Tongue (tissue), 2 donors: ENCODE results near the gene ATP2B2. TPM values are rescaled to one million over a fixed set of nuclear protein-coding genes. Genes with fewer than 3 reads are reported as not detected.
"Not testable (repeated sequence)": the region's sequence is repeated elsewhere in the genome, so short reads cannot be mapped to it uniquely, and the experiment has no call there.

Source experiments
- DNase-seq: peaks from one replicate; pipeline ENCODE4 v3.0.0-alpha.2; 2015
- total RNA-seq: library from RNA; depleted of rRNA; stranded (reverse); fragments of >200 nt; gene quantifications from one replicate; pipeline ENCODE4 v1.2.3, GENCODE V29; 2014

Gene ATP2B2
- total RNA-seq, 1 donor from 2014 or later: 5.7 TPM

DNA sequence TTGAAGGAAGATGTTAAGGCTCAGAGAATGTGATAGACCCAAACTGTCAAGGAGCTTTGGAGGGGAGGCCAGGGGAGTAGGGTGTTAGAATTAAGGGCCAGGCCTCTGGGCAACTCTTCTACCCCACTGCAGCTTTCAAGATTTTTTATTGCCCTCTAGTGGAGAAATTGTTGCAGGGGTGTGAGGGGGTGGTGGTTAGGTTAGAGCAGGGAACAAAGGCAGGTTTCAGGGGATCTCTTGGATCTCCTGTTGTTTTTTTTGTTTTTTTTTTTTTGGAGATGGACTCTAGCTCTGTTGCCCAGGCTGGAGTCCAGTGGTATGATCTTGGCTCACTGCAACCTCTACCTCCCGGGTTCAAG lies 183.1 kb downstream of the ATP2B2 start:
- DNase-seq: no peak

GRCh38 chr3:10321630-10322351 lies 183.6 kb downstream of the ATP2B2 start:
- no peak for DNase-seq

- no peak for DNase-seq
Observed at GRCh38 chr3:10320320-10320677, 185.1 kb downstream of the ATP2B2 start.

GRCh38 chr3:10319804-10320203 lies 185.6 kb downstream of the ATP2B2 start:
- no peak for DNase-seq

GRCh38 chr3:10319251-10319650 lies 186.1 kb downstream of the ATP2B2 start:
- no peak for DNase-seq

DNA sequence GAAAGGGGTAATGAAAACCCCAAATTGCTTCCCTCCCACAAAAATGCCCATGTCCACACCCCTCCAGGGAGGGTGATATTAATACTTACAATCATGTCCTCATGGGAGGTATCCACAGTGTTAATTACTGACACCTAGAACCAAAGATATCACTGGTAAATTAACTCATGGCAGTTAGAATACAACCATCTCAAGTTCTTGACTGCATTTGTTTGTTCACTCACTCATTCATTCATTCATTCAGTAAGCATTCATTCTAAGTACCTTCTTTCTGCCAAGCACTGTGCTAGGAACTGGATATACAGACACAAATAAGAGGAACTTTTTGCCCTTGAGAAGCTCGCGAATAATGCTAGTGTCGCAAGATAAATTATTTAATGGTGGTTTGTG lies 187.4 kb downstream of the ATP2B2 start:
- no peak for DNase-seq

DNA sequence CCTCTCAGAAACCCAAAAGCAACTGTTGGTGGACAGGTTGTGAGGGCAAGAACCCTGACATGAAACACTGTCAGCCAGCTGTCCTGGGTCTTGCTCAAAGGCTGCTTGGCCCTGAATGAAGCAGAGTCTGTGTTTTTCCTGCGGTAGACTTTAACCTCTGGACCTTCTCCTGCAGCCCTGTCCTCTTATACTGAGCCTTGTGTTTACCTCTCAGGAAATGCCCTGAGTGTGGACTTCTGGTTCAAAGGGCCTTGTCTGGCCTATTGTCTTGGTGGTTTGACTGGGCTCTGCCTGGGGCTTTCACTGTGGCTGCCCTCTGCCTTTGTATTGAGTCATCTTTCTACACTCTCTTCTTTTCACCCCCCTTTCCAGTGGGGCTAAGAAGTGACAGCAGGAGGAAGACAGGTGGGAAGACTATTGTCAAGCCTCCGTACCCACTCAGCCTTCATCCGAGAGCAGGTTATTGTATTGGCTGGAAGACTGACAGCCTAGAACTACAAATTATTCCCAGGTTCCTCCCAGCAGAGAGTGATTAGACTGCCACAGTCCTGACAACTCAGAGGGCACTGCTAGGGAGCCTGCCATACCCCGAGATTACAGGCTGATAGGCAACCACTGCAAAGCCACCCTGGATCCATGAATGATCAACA lies 187.9 kb downstream of the ATP2B2 start:
- DNase-seq: no peak

GRCh38 chr3:10315771-10316344 lies 189.5 kb downstream of the ATP2B2 start:
- no peak for DNase-seq

DNA sequence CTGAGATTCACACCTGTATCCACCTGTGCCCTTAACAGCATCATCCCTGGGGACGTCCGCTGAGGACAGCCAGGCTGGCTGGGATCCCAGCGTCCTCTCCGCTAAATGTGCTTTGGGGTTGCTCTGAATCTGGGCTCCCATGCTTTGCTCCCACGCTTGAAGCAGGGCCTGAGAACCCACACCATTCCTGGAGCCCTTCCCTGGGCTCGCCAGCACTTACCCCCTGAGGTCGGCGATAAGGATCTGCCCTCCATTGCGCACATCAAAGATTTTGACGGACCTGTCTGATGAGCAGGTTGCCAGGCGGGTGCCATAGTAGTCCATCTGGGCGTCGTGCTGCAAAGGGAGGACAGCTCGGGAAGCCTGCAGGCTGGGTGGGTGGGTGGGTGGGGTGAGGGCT lies 190.3 kb downstream of the ATP2B2 start:
- DNase-seq: no peak

DNA sequence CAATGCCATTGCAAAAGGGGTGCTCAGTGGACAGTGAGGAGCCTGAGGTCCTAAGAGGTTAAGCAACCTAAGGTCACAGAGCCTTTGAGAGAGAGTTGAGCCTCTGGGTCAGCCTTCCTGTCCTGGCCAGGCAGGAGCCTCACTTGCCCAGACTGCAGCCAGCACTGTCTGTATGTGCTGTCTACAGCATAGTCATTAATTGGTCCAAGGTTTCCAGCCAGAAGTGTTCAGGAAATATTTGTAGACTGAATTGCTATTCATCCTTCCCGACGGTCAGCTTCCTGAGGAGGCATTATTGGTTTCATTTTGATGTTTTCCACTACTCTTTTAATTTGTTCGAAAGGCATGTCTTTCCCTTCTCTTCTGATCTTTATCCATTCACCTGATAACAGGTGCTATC lies 192.5 kb downstream of the ATP2B2 start:
- DNase-seq: no peak

GRCh38 chr3:10312391-10312790 lies 193.0 kb downstream of the ATP2B2 start:
- DNase-seq: no peak

GRCh38 chr3:10311710-10312109 lies 193.7 kb downstream of the ATP2B2 start:
- DNase-seq: no peak

- DNase-seq: no peak
Observed at GRCh38 chr3:10310578-10310977, 194.8 kb downstream of the ATP2B2 start.

GRCh38 chr3:10309736-10310135 lies 195.7 kb downstream of the ATP2B2 start:
- DNase-seq: no peak

- no peak for DNase-seq
Observed at GRCh38 chr3:10308678-10309077, 196.7 kb downstream of the ATP2B2 start.

DNA sequence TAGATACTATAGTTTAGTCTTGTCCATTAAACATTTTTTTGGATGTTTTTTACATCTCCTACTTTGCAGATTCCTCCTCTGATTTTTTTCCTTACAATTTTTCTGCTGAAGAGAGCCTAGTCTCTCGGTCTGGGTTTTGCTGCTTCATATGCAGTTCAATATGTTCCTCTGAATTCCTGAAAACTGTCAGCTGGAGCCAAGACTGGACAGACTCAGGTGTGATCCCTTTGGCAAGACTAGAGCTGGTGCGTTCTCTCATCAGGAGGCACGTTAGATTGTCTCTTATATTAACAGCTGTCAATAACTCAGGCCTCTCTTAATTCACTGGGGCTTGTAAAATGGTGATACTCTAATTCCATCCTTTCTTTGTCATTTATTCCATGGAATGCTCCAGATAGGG lies 199.2 kb downstream of the ATP2B2 start:
- DNase-seq: no peak

DNA sequence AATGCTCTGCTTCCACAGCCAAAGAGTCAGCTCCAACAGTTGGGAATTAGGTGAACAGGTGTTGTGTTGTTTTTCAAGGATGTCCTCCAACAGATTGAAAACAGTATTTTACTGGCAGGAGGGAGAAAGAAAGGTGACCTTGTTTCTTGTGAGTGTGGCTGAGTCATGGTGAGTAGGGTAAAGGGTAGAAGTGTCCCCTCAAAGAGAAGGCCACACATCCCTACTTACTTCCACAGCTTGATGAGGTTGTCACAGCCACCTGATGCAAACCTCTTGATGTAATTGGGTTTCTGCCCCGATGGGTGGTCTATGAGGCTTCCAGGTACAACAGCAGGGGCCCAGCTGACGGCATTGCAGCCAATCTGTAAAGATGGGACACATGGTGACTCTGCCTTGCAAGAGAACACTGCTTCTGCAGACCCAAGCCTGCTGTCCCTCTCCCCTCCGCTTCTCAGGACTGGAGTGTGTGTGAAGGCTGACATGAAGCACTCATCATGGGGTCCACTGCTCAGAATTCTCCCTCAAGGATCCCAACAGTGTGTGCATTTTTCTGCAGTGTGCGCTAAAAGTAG lies 200.0 kb downstream of the ATP2B2 start:
- no peak for DNase-seq

DNA sequence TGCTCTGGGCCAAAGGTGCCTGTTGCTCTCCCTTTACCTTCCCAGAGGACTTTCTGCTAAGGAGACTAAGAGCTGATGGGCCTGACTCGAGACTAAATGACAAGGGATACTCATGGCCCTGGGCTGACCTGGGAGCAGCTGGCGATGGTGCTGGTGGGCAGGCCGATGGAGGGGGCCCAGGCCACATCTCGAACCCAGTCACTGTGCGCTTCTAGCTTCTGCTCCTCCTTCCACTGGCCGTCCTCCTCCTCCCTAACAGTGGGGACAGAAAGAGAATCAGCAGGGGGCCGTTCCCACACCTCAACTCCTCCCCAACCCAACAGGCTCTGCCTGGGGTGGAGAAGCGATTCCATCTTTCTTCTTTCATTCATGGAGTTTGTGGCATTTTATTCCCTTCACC lies 200.5 kb downstream of the ATP2B2 start:
- DNase-seq: no peak

DNA sequence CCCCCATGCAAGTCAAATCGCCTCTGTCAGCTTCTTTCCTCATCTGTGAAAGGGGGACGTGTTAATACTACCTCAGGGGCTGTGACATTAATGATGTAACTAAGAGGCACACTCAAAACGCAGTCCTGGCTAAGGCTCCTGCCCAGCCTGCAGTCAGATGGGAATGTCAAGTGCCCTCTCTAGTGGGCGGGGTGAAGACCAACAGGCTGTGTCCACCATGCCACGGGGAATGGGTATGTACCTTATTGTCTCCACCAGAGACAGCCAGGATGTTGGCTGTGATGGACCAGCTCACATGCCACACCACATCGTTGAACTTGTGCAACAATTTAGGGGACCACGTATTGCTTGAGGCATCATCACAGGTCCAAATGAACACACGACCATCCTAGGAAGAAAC lies 201.6 kb downstream of the ATP2B2 start:
- DNase-seq: no peak

DNA sequence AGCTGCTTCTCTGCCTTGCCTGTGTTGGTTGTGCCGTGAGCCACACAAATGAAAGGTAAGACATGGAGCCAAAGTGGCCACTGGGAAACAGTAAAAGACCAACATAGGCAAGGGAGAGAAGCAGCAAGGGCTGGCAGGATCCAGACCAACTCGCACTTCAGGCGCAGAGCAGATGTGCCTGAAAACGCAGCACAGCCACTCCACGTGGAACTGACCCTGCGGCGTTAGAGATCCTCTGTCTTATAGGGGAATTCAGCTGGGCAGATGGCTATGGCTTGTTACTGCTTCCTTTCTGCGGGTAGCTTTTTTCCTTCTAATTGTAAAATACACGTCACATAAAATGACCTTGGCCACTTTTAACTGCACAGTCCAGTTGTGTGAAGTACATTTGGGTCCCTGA lies 202.3 kb downstream of the ATP2B2 start:
- no peak for DNase-seq

DNA sequence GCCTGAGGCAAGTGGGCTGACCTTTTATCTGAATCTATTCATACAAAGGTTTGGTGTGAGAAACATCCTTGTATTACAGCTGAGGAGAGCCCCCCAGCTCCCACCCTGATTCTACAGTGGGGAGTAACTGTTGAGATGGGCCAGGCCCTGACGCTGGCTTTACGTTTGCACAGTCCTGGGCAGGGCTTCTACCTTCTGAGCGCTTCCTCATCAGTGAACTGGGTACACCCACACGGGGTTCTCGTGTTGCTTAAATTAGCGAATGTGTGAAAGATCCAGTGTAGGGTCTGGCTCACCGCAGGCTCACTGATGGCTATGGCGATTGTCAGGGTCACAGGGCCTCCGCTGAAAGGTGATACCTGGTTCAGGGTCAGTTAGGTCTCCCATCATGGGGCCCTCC lies 205.3 kb downstream of the ATP2B2 start:
- no peak for DNase-seq

GRCh38 chr3:10299679-10300078 lies 205.7 kb downstream of the ATP2B2 start:
- DNase-seq: no peak

DNA sequence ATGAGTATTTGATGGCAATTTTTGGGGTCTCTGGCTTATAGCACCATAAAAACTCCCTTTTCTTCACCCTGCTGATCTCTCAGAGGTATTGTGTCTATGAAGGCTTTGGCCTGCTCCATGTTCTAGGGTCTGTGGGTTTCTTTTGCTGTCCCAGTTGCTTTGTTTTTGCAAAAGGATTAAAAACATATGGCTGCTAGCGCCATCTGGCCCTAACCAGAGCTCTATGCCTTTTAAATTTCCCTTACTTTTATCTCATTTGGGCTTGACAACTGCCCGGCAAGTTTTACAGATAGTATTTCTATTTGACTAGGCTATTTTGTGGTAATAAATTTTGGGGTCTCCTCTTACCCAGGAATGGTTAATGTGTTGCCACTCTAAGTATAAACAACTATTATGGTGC lies 206.2 kb downstream of the ATP2B2 start:
- no peak for DNase-seq

DNA sequence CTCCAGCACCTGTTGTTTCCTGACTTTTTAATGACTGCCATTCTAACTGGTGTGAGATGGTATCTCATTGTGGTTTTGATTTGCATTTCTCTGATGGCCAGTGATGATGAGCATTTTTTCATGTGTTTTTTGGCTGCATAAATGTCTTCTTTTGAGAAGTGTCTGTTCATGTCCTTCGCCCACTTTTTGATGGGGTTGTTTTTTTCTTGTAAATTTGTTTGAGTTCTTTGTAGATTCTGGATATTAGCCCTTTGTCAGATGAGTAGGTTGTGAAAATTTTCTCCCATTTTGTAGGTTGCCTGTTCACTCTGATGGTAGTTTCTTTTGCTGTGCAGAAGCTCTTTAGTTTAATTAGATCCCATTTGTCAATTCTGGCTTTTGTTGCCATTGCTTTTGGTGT lies 207.3 kb downstream of the ATP2B2 start:
- DNase-seq: not testable (repeated sequence)
